ENCODE measurements around the gene PLPP1.
A peak's percentile ranks its signal among the peaks of the same experiment; 100 is the strongest.
"Not testable (repeated sequence)": the region's sequence is repeated elsewhere in the genome, so short reads cannot be mapped to it uniquely, and the experiment has no call there.

The PLPP1 gene

GRCh38 chr5:55546947-55547346 is 12.2 kb upstream of the PLPP1 start:
- no peak for DNase-seq (ENCODE audit: low spot score)

DNA sequence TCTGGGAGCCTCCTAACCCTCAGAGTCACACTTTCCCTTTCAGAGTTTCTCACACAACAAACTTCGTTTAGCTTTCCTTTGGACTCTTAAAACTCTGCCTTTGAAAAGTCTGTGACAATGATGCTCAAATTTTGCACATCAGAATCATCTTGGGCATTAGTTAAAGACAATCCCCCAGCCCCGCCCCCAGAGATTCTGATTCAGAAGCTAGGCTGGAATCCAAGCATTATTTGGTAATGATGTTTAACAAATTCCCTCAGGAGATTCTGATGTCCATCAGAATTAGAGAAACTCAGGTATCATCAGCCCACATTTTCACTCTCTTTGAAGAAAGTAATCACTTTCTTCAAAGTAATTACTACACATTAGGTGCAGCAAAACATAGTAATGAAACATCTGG is 9.6 kb upstream of the PLPP1 start:
- DNase-seq (ENCODE audit: low spot score), result peak; percentile 25

DNA sequence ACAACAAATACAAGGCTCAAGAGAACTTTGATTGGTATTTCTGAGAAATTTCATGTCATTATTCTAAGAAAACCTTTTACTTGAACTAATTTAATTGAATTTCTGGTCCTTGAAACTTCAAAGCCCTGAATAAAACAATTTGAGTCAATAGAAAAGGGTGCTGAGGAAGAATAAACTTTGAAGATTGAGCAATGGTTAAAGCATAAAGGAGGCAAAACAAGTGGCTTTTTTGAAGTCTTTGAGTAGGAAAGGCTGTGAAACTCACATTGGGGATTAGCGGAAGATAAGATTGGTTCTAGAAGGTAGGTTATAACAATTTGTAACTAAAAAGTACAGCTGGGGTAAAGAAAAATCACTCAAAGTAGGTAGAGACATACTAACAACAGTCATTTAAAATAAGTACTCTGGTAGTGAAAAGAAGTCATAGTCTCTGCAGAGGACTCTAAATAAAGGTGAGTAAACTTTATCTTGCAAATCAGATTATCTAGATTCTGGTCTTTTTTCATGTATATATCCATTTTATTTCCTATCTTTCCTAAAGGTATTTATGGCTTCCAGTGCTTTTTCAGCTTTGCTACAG is 6.4 kb upstream of the PLPP1 start:
- DNase-seq (ENCODE audit: low spot score), result no peak

DNA sequence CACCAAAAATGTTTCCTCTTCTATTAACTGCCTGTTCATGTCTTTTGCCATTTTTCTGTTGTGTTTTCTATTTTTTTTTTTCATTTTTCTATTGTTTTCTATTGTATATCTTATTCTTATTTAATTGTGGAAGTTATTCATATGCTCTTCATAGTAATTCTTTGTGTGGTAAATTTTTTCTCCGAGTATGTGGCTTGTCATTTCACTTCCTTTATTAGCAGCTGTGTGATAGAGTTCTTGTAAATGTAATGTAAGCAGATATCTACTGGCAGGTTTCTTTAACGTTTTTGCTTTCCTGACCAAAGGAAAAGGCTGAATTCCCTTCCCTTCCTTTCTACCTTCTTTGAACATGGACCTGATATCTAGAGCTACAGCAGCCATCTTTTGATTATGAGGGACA is 5.8 kb upstream of the PLPP1 start:
- no peak for DNase-seq (ENCODE audit: low spot score)

- peak; percentile 40 for DNase-seq (ENCODE audit: low spot score)
Observed at GRCh38 chr5:55540024-55540423, 5.3 kb upstream of the PLPP1 start.

DNA sequence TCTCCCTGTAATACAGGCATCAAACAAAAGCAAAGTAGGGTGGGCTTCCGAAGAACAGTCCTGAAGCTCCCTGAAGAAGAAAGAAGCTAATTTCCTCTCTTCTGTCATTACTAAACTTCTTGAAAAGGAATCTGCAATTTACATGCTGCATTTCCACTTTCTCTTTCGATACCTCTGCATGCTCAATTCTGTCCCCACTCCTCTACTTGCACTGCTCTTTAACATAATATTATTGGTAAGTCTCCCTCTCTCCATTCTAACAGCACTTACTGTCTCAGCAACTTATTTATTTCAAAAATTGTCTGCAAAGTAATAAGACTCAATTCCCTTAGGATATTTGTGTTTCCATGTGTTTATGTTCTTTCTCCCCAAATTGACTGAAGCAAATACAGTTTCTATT is 3.9 kb upstream of the PLPP1 start:
- no peak for DNase-seq (ENCODE audit: low spot score)

DNA sequence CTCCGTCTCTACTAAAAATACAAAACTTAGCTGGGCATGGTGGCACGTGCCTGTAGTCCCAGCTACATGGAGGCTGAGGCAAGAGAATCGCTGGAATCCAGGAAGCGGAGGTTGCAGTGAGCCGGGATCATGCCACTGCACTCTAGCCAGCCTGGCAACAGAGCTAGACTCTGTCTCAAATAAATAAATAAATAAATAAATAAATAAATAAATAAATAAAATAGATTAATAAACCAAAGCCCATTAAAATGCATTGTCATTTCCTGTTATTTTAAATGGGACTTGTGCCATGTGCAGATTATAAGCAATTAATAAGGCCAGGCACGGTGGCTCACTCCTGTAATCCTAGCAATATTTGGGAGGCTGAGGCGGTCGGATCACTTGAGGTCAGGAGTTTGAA is 2.6 kb upstream of the PLPP1 start:
- DNase-seq (ENCODE audit: low spot score), result not testable (repeated sequence)

DNA sequence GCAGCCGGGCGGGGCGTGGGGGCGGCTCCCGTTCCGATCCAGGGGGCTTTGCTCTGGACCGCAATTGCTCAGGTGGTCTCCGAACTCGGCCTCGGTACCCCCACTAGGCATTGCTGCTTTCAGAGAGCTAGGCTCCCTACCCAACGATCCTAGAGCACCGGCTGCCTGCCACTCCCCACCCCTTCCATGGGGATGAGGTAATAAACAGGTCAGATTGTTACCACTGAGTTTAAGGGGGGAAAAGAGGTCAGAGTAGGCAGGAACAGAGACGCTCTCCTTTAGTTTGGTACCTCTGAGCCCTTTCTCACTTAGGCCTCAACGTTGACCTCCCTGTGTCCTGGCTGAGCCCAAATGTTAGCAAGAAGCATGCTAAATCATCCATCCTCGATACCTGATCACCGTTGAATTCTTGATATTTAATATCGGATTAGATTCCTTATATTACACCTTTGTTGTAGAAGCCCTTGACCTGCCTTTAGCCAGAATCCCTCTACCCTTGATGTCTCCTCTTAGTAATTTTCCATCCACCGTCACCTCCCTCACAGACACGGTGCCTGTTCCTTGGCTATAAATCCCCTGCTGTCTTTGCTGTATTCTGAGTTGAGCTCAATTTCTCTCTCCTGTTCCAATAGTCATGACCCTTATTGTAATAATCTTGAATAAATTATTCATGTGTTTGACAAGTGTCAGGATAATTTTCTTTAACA is 588 bp upstream of the PLPP1 start:
- DNase-seq (ENCODE audit: low spot score), result no peak

DNA sequence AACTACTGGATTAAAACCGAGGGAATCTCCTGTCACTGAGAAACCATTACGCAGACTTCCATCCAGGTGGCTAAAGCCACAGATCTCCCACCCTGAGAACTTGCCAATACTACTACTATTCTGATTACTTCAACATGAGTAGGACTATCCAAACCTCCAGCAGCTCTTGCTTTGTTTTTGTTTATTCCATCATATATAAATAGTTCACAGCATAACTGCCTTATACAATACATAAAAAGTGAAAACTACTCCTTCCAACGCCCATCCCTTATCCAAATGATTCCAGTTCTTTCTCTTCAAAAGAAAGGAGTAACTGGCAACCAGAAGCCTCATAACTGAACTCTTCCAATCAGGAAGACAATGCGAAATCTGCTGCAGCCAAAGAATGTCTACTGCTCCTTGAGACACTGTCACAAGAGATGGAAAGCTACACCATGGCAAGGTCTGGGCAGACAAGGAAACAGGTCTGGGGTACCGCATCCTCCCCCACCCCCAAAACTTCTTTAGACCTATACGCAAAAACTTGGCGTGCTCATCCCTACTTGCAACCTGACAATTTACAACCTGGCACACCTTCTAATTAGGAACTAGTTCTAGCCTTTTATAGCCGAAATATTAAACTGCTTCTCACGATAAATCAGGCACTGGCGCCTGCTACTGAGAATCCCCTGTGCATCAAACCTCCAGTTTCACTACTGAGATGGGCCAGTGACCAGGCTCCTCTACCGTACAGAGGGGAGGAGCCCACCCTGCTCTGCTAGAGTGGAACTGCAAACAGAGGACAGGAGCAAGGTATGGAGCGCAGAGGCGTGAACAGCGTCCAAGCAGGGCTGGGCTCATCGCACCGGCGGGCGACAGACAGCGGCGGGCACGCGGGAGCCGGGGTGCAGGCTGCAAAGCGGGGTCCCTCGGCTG is 986 bp downstream of the PLPP1 start:
- DNase-seq (ENCODE audit: low spot score), result peak; percentile 64

DNA sequence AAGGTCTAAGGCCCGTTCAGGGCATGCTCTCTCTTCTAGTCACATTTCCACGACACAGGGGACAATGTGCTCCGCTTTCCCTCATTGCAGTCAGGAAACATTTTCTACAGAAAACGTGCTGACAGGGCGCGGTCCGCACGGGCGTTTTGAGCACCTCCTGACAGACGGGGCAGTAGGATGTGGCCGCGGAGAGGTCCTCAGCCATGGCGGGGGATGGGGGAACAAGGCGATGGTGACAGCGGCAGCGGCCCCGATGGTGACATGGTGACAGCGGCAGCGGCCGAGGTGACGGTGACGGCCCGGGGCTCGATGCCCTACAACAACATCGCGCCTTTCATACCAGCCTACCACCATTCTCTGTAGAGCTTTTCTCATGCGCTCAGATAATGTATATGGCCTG is 4.1 kb downstream of the PLPP1 start:
- no peak for DNase-seq (ENCODE audit: low spot score)

GRCh38 chr5:55524816-55525215 is 9.9 kb downstream of the PLPP1 start:
- DNase-seq (ENCODE audit: low spot score), result no peak

DNA sequence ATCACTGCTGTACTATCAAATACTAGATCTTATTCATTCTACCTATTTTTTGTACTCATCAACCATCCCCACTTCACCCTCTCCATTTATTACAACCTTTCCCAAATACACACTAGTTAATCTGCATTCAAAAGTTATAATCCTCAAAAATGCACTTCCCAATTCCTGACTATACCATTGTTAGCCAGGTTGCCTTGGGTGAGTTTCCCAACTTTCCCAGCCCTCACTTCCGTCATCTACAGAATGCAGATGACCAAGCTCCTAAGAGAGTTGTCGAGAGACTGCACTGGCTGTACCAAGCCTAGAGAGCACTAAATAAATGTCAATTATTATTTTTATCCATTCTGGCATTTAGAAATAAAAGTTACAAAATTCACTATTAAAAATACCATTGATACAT is 11.5 kb downstream of the PLPP1 start:
- DNase-seq (ENCODE audit: low spot score), result no peak

DNA sequence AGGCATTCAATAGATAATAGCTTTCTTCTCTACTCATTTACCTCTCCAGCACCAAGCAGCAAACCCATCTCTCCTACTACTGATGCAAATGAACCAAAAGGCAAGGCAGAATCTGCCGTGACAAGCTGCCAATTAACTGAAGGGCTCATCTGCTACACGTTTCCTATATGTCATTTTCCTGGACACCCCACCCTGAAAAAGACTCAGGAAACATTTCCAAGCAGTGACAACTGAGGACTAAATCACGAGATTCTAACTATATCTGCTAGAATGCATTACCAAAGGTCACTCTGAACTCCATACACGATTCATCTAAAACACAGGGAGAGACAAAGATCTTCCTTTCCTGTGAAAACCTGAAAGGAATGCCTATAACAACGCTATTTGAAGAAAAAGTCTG is 12.9 kb downstream of the PLPP1 start:
- no peak for DNase-seq (ENCODE audit: low spot score)

DNA sequence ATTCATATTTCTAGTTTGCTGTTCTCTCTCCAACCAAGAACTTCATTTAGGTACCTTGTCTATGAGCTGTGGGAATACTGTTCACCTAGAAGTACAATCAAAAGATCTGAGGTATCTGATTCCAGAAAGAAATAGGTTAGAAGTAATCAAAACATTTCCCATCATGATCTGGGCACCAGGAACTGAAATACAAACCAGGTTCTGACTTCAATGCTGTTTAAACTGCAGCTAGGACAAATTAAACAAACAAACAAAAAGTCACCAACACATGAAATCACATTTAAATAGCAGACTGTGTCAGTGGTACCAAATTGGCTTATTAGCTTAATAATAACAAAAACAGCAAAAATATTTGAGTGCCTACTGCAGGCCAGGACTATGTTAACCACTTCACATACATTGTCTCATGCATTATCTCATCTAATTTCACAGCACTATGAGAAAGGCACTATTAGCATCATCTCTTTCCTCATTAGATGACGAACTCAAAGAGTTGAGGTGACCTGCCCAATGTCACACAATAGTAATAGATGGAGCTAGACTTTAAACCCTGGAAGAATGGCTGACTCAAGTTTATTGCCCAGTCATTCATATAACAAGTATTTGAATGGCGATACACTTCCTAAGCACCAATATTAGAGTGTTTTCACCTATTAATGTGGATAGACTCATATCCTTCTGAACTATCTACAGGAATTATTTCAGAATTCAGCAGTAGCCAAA is 14.5 kb downstream of the PLPP1 start:
- no peak for DNase-seq (ENCODE audit: low spot score)

GRCh38 chr5:55518831-55519390 is 15.9 kb downstream of the PLPP1 start:
- no peak for DNase-seq (ENCODE audit: low spot score)

GRCh38 chr5:55517804-55518203 is 17.0 kb downstream of the PLPP1 start:
- no peak for DNase-seq (ENCODE audit: low spot score)

DNA sequence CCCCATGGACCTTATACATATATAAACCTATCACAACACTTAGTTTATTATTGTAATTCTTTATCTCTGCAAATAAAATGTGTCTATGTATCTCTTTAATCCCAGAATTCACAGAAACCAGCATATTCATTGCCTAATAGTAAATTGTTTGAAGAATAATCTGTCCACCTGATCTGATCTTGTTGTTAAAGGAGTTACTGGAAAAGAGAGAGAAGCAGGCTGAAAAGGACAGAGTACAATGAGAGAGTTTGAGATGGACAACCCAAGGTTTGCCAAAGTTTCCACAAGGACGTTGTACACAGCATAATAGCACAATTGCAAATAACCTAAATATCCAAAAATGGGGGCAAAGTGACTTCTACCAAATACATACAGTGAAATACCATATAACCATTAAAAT is 23.8 kb downstream of the PLPP1 start:
- no peak for DNase-seq (ENCODE audit: low spot score)

GRCh38 chr5:55510523-55510880 is 24.3 kb downstream of the PLPP1 start:
- DNase-seq (ENCODE audit: low spot score), result no peak

DNA sequence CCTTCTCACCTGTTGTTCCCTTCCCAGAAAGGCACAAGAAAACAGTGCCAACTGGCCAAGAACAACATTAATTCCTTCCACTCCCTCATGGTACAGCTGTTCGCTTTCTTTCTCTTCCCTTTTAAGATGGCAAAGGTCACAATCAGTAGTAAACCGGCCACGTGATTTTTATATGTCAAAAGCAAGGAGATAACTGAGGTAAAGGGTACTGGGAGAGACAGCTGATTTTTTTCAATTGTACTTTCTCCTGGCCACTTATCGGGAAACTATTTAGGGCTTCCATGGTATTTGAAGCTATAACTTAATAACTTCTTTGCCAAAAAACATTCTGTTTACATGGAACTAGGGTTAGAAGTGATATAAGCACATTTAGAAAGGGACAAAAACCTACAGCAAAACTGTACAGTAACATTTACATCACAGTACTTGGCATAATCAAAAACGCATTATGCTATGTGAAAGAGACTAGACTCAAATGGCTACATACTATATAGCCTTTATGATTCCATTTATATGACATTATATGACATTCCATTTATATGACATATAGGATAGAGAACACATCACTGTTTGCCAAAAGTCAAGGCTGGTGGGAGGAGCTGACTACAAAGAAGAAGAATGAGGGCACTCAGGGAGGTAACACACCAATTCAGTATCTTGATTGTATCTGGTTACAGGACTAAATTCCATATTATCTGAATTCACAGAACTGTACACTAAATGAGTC is 24.8 kb downstream of the PLPP1 start:
- DNase-seq (ENCODE audit: low spot score), result no peak

- DNase-seq (ENCODE audit: low spot score), result no peak
Observed at GRCh38 chr5:55509097-55509496, 25.7 kb downstream of the PLPP1 start.

DNA sequence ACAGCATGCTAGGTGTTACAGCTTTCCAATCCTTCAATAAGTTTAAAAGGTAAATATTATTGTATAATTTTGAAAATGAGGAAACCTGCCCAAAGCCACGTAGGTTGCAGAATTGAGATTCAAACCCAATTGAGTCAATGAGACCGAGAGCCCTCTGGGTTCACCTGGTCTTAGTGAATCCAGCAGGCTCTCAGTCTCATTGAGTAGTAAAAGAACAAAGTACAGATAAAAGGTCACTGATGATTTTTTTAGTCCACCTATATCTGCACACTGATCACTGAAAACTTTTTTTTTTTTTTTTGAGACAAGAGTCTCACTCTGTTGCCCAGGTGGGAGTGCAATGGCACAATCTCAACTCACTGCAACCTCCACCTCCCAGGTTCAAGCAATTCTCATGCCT is 27.2 kb downstream of the PLPP1 start:
- DNase-seq (ENCODE audit: low spot score), result no peak

GRCh38 chr5:55505711-55506110 is 29.1 kb downstream of the PLPP1 start:
- DNase-seq (ENCODE audit: low spot score), result not testable (repeated sequence)
